NCI-H345 treated with DMSO at 0.1 percent for 48 hours (cell line): ENCODE data around the gene MAP3K15.
"Not testable (repeated sequence)": the region's sequence is repeated elsewhere in the genome, so short reads cannot be mapped to it uniquely, and the experiment has no call there.

Source experiments
- DNase-seq: peaks from one replicate; lab custom pipeline; 2025; ENCODE audit not compliant: unreplicated experiment; lab: John Stamatoyannopoulos, UW

MAP3K15 gene

GRCh38 chrX:19541196-19541595 is 25.9 kb upstream of the MAP3K15 start:
- no peak for DNase-seq

- no peak for DNase-seq
Observed at GRCh38 chrX:19540076-19540475, 24.8 kb upstream of the MAP3K15 start.

GRCh38 chrX:19539665-19540064 is 24.4 kb upstream of the MAP3K15 start:
- DNase-seq = no peak

- no peak for DNase-seq
Observed at GRCh38 chrX:19535476-19535875, 20.2 kb upstream of the MAP3K15 start.

GRCh38 chrX:19532709-19533108 is 17.4 kb upstream of the MAP3K15 start:
- DNase-seq = no peak

- DNase-seq = no peak
Observed at GRCh38 chrX:19517965-19518364, 2.7 kb upstream of the MAP3K15 start.

- DNase-seq = no peak
Observed at GRCh38 chrX:19515615-19516105, 352 bp upstream of the MAP3K15 start.

- peak; percentile 46 for DNase-seq
Observed at GRCh38 chrX:19513383-19513782, 1.9 kb downstream of the MAP3K15 start.

GRCh38 chrX:19512961-19513360 is 2.3 kb downstream of the MAP3K15 start:
- DNase-seq = peak; percentile 35

GRCh38 chrX:19512359-19512758 is 2.9 kb downstream of the MAP3K15 start:
- DNase-seq = no peak

GRCh38 chrX:19511796-19512195 is 3.5 kb downstream of the MAP3K15 start:
- not testable (repeated sequence) for DNase-seq

GRCh38 chrX:19496711-19497110 is 18.6 kb downstream of the MAP3K15 start:
- DNase-seq = no peak

- DNase-seq = no peak
Observed at GRCh38 chrX:19487520-19488200, 27.6 kb downstream of the MAP3K15 start.

- no peak for DNase-seq
Observed at GRCh38 chrX:19479458-19479857, 35.9 kb downstream of the MAP3K15 start.

GRCh38 chrX:19468383-19468782 is 46.9 kb downstream of the MAP3K15 start:
- DNase-seq = not testable (repeated sequence)

- no peak for DNase-seq
Observed at GRCh38 chrX:19462879-19463278, 52.4 kb downstream of the MAP3K15 start.

GRCh38 chrX:19462231-19462630 is 53.1 kb downstream of the MAP3K15 start:
- no peak for DNase-seq

GRCh38 chrX:19457662-19458061 is 57.6 kb downstream of the MAP3K15 start:
- no peak for DNase-seq

- no peak for DNase-seq
Observed at GRCh38 chrX:19448077-19448476, 67.2 kb downstream of the MAP3K15 start.

- DNase-seq = no peak
Observed at GRCh38 chrX:19446397-19446796, 68.9 kb downstream of the MAP3K15 start.

- DNase-seq = not testable (repeated sequence)
Observed at GRCh38 chrX:19445772-19446171, 69.5 kb downstream of the MAP3K15 start.

- no peak for DNase-seq
Observed at GRCh38 chrX:19443869-19444526, 71.3 kb downstream of the MAP3K15 start.

GRCh38 chrX:19440713-19441112 is 74.6 kb downstream of the MAP3K15 start:
- no peak for DNase-seq
